ENCODE results near the gene SPG21. TPM values are rescaled to one million over a fixed set of nuclear protein-coding genes. Genes with fewer than 3 reads are reported as not detected.

Gene SPG21
- polyA plus RNA-seq, 1 donor (not counting 4 experiments of a cell fraction or from before 2014, with no cell fraction given) = 62.9 TPM

GRCh38 chr15:64934023-64934422 lies 55.7 kb downstream of the SPG21 start:
- Histone ChIP-seq H3K9ac (ENCODE audit: control insufficient read depth, extremely low read depth, insufficient read depth, low read length) (no peak overlapping the region), H4K20me1 (ENCODE audit: control insufficient read depth, extremely low read depth, insufficient read depth, low read length) (no peaks in the 10 kb centered on the region), H2AFZ (ENCODE audit: control insufficient read depth, low read length) (no peak overlapping the region), H3K9me1 (ENCODE audit: control insufficient read depth, extremely low read depth, insufficient read depth, low read length) (no peaks in the 10 kb centered on the region), H3K4me1 (ENCODE audit: control insufficient read depth, extremely low read depth, insufficient read depth, low read length) (peaks cover 3% of the 10 kb centered on the region), H3K9me3 (ENCODE audit: control insufficient read depth, low read depth, low read length) (no peaks in the 10 kb centered on the region), H3K79me2 (ENCODE audit: control insufficient read depth, insufficient read depth, low read length) (no peaks in the 10 kb centered on the region), H3K36me3 (ENCODE audit: control insufficient read depth in 2 of 2, extremely low read depth in 1 of 2, insufficient read depth in 2 of 2, low read length in 2 of 2) (no peaks in the 10 kb centered on the region), H3K4me3 (ENCODE audit: control insufficient read depth in 2 of 3, extremely low read depth in 1 of 3, insufficient read depth in 2 of 3, low read depth in 1 of 3, low read length in 3 of 3) (no peak overlapping the region), H3K27me3 (ENCODE audit: control insufficient read depth, extremely low read depth, insufficient read depth, low read length) (no peaks in the 10 kb centered on the region), H3K27ac (ENCODE audit: control insufficient read depth, insufficient read depth, low read length) (no peak overlapping the region), H3K4me2 (ENCODE audit: control insufficient read depth, extremely low read depth, insufficient read depth, low read depth, low read length) (no peak overlapping the region)
- dilution Hi-C loops (cut with MboI; ENCODE audit: extremely low pct_ligation_motif_present, low sequenced_read_pairs) = no loop called here
- FAIRE-seq = no peak
- TF ChIP-seq CTCF (optimal IDR thresholded peaks at IDR 0.05 in 1 of 3, IDR thresholded peaks at IDR 0.05 in 1 of 3, conservative IDR thresholded peaks at IDR 0.05 in 1 of 3; ENCODE audit: extremely low read depth in 1 of 3, insufficient read depth in 2 of 3, low read length in 3 of 3) = no peak
- no peak for TF ChIP-seq EZH2 (IDR thresholded peaks at IDR 0.05; ENCODE audit: low read length)
- DNase-seq (ENCODE audit: low read depth, low spot score) = no peak

- Histone ChIP-seq H3K27me3 (ENCODE audit: control insufficient read depth, extremely low read depth, insufficient read depth, low read length) (no peaks in the 10 kb centered on the region), H3K4me1 (ENCODE audit: control insufficient read depth, extremely low read depth, insufficient read depth, low read length) (no peaks in the 10 kb centered on the region), H3K79me2 (ENCODE audit: control insufficient read depth, insufficient read depth, low read length) (no peaks in the 10 kb centered on the region), H3K4me2 (ENCODE audit: control insufficient read depth, extremely low read depth, insufficient read depth, low read depth, low read length) (no peak overlapping the region), H3K27ac (ENCODE audit: control insufficient read depth, insufficient read depth, low read length) (no peak overlapping the region), H2AFZ (ENCODE audit: control insufficient read depth, low read length) (no peak overlapping the region), H3K9me1 (ENCODE audit: control insufficient read depth, extremely low read depth, insufficient read depth, low read length) (no peaks in the 10 kb centered on the region), H3K9me3 (ENCODE audit: control insufficient read depth, low read depth, low read length) (no peaks in the 10 kb centered on the region), H3K9ac (ENCODE audit: control insufficient read depth, extremely low read depth, insufficient read depth, low read length) (no peak overlapping the region), H3K36me3 (ENCODE audit: control insufficient read depth in 2 of 2, extremely low read depth in 1 of 2, insufficient read depth in 2 of 2, low read length in 2 of 2) (no peaks in the 10 kb centered on the region), H4K20me1 (ENCODE audit: control insufficient read depth, extremely low read depth, insufficient read depth, low read length) (no peaks in the 10 kb centered on the region), H3K4me3 (ENCODE audit: control insufficient read depth in 2 of 3, extremely low read depth in 1 of 3, insufficient read depth in 2 of 3, low read depth in 1 of 3, low read length in 3 of 3) (no peak overlapping the region)
- TF ChIP-seq EZH2 (IDR thresholded peaks at IDR 0.05; ENCODE audit: low read length) = no peak
- TF ChIP-seq CTCF (optimal IDR thresholded peaks at IDR 0.05 in 1 of 3, IDR thresholded peaks at IDR 0.05 in 1 of 3, conservative IDR thresholded peaks at IDR 0.05 in 1 of 3; ENCODE audit: extremely low read depth in 1 of 3, insufficient read depth in 2 of 3, low read length in 3 of 3) = no peak
- no peak for DNase-seq (ENCODE audit: low read depth, low spot score)
- dilution Hi-C loops (cut with MboI; ENCODE audit: extremely low pct_ligation_motif_present, low sequenced_read_pairs) = no loop called here
- no peak for FAIRE-seq
These were observed 58.3 kb downstream of the SPG21 start for GRCh38 chr15:64931381-64931780.
